Prostate gland (tissue), 2 donors: ENCODE results near the gene MYLK4.

ENCODE experiments used
- POLR2A ChIP-seq: fragments of 450-650 bp; IDR thresholded peaks from one replicate; pipeline ENCODE4 v1.6.1; 2016; ENCODE audit warnings: antibody characterized with exemption, mild to moderate bottlenecking
- POLR2AphosphoS5 ChIP-seq: sonication (generic); formaldehyde crosslinking; IDR thresholded peaks from one replicate; pipeline ENCODE4 v1.6.1; 2017; ENCODE audit warnings: antibody characterized with exemption
- TF ChIP-seq, protein P1 (sequence below), 4 experiments: fragments of 200-600 bp in 2 of 4; fragments of 450-650 bp in 2 of 4; sonication (generic) in 2 of 4; IDR thresholded peaks; 1 replicate in 3 of 4; 2 replicates in 1 of 4; pipeline ENCODE4 v1.5.1; 2016 to 2019; ENCODE audit warnings: antibody characterized with exemption in 4 of 4, mild to moderate bottlenecking in 2 of 4, moderate library complexity in 2 of 4

DNA sequence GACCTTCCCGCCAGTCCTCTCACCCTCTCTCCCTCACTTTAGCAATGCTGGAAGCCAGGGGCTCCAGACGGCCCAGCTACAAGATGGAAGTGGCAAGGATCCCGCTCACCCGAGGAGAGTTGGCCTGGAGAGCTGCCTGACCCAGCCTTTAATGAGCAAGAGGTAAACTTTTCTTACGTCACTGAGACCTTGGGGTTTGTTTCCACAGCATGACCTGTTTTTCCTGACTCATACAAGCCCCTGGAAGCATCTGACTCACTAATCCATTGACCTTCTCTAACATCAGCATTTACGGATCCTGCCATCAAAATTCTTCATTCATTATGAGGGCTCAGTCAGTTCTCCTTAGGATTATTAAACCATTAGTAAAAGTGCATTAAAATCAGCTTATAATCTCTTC, 120.4 kb downstream of the MYLK4 start:
- TF ChIP-seq, protein P1, sequence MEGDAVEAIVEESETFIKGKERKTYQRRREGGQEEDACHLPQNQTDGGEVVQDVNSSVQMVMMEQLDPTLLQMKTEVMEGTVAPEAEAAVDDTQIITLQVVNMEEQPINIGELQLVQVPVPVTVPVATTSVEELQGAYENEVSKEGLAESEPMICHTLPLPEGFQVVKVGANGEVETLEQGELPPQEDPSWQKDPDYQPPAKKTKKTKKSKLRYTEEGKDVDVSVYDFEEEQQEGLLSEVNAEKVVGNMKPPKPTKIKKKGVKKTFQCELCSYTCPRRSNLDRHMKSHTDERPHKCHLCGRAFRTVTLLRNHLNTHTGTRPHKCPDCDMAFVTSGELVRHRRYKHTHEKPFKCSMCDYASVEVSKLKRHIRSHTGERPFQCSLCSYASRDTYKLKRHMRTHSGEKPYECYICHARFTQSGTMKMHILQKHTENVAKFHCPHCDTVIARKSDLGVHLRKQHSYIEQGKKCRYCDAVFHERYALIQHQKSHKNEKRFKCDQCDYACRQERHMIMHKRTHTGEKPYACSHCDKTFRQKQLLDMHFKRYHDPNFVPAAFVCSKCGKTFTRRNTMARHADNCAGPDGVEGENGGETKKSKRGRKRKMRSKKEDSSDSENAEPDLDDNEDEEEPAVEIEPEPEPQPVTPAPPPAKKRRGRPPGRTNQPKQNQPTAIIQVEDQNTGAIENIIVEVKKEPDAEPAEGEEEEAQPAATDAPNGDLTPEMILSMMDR (IDR thresholded peaks at IDR 0.05), result no peak
- TF ChIP-seq POLR2A (no peak), POLR2AphosphoS5 (no peak)
